HG03457 (cell line): Measurements from ENCODE around the gene NPFF.
"Not testable (repeated sequence)": the region's sequence is repeated elsewhere in the genome, so short reads cannot be mapped to it uniquely, and the experiment has no call there.

ENCODE experiments used
- ATAC-seq: cut with Tn5 transposase; IDR thresholded peaks from one replicate; pipeline ENCODE4 v1.9.1; 2021; ENCODE audit warnings: moderate number of reproducible peaks; ENCODE audit not compliant: unreplicated experiment

The NPFF gene

DNA sequence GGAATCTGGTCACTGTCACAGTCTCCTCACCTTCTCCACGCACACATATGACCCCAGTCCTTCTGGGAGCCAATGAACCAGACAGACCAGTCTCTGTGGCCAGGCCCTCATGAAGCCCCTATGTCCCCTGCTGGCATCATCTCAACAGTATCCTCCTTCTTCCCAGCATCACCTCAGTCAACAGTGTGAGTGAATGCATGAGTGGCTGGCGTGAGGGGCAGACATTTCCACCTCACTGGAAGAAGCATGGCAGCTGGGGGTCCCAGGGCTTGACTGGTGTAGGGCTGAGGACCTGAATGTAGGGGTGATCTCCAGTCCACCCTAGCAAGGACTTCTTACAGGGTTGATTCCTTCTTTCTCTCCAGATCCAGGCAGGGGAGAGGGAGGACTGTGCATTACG is 9.8 kb downstream of the NPFF start:
- ATAC-seq = no peak

DNA sequence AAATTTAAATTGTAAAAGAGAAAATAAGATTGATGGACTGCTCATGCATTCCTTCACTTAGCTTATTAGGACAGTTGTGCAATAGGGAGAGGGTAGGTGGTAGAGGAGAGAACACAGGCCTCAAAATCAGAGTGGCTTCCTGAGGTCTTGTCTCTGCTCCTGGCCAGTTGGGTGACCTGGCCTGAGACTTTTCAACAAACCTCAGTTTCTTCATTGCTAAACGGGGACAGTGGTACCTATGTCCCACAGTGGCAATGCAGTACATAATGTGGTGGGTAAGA is 10.6 kb downstream of the NPFF start:
- no peak for ATAC-seq

DNA sequence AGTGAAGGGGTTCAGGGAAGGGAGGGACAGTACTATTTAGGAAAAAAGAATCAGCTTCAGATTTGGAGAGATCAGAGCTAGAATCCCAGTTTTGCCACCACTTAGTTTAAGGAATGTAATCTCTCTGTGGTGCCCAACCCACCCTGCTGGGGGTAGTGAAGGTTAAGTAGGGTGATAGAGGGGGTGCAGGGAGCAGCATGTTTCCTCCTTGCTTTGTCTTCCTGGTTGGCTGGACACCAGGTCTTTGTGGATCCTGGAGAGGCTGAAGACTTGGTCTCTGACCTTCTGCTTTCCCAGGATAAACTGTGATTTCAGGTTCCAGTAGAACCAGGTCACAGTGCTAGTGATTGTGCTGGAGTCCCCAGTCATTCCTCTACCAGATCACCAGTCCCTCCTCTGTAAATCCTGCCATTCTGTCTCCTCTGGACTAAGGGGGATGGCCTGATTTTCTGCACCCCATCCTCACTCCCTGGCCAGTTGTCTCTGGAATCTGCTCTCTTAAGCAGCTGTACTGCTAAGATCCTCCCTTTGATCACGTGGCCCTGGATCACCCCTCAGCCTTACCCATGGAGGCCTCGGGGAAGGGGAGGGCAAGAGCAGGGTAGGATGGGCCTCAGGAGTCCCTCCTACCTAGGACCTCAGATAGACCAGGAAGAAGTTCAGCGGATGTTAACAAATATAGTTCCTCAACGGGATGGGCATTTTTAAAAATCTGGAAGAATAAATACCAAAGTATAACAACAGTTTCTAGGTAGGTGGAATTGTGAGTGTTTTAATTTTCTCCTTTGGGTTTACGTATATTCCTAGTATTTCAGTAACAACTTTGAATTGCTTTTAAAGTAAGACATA is 11.2 kb downstream of the NPFF start:
- no peak for ATAC-seq

DNA sequence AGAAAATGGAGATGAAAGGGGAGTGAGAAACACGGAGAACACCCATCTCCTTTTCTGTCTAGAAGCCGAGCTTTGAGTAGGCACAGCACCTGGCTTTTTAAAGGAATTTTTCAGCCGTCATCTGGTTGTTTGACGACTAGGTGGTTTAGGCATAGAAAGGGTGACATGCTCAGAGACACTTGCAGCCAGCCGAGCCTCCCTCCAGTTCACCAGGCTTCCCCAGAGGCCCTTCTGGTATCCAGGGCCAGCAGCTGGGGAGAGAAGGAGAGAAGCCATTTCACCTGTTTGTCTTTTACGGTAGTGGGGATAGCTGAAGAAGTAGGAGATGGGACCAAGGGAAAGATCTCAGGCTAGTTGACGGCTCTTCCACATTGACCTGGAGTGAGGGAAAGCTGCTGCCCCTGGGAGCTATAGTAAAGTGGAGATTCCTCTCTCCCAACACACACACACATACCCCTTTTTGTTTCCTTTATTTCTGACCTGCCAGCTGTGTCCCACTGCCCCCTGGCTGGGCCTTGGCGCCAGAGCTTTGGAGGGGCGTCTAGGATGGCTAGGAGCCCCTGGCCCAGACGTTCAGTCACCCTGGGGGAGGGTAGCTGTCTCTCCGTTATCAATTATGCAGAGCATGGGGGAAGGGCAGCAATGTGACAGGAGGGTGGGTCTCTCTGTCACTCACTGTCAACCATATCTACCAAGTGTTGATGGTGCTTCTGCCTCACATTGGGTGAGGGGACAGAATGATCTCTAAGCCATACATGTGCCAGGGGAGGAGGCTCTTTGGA is 13.5 kb downstream of the NPFF start:
- no peak for ATAC-seq

GRCh38 chr12:53492830-53493609 is 14.3 kb downstream of the NPFF start:
- peak; percentile 61 for ATAC-seq

- ATAC-seq = no peak
Observed at GRCh38 chr12:53492188-53492587, 15.1 kb downstream of the NPFF start.

DNA sequence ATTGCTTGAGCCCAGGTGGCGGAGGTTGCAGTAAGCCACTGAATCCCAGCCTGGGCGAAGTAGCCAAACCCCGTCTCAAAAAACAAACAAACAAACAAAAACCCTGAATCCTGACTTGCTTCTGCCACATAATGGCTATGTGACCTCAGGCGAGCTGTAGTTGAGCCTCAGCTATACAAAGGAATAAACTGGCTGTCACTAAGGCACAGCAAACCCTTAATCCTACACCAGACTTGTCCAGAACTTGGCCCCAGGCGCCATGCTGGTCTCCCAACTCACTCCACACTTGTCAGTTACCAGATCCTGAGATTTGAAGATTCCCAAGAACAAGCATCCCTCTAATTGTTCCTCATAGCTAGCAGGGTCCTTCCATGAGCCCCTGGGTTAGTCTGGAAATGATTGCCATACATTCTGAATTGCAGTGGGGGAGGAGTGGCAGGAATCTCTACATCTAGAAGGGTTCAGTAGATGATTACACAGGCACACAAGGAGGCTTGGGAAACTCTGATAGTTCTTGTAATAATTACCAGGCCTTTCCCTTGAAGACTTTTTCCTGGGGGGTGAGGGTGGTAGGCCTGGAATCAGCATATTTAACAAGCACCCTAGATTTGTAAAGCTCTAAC is 17.9 kb downstream of the NPFF start:
- no peak for ATAC-seq

- no peak for ATAC-seq
Observed at GRCh38 chr12:53486736-53487487, 20.4 kb downstream of the NPFF start.

GRCh38 chr12:53485955-53486735 is 21.1 kb downstream of the NPFF start:
- ATAC-seq = no peak

DNA sequence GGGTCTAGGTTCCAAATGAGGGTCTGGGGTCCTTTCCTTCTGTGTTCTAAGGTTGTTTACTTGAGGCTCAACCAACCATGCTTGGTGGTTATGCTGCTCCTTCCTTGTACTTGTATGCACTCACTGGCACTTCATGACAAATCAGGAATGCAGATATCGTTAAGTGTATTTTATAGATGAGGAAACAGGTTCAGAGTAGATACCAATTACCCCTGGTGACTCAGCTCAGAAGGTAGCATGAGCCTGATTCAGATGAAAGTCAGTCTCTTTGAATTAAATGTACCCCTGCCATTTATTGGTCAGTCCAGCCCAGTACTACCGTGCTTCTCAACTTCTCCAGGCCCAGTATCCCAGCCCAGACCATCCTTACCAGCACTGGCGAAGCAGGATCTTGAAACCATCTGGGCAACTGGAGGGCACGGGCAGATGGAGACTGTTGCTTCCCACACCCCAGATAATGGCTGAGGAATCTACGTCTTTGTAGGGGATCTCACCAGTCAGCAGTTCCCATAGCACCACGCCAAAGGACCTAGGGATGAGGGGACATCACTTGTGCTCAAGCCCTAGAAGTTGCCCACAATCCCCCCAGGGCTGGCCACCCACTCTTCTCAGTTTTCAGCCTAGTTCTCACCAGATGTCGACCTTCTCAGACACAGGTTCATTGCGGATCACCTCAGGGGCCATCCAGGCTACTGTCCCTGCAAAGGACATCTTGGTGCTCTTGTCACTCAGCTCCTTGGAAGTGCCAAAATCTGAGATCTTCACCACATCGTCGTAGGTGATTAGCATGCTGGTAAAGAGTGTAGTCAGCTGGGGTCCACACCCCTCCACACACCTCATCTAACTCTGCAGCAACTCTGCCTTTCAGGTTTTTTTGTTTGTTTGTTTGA is 22.4 kb downstream of the NPFF start:
- no peak for ATAC-seq

DNA sequence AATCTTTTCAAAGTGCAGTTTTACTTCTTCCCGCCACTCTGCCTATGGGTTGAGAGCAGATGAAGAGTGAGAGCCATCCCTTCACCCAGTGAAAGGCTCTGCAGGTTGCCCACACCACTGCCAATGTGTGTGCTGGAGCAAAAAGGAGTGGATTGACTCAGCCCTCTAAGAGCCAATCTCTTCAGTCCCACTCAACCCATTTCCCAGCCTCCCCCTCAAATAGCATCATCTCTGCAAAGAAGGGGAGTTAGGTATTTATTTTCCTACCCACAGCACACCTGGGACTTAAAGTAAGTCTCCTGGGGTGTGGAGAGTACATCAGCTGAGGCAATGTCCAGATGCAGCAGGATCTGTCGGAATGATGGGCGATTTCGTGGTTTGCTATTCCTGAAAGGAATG is 23.3 kb downstream of the NPFF start:
- no peak for ATAC-seq

- ATAC-seq = no peak
Observed at GRCh38 chr12:53483225-53483978, 23.9 kb downstream of the NPFF start.

GRCh38 chr12:53482626-53483168 is 24.6 kb downstream of the NPFF start:
- no peak for ATAC-seq

DNA sequence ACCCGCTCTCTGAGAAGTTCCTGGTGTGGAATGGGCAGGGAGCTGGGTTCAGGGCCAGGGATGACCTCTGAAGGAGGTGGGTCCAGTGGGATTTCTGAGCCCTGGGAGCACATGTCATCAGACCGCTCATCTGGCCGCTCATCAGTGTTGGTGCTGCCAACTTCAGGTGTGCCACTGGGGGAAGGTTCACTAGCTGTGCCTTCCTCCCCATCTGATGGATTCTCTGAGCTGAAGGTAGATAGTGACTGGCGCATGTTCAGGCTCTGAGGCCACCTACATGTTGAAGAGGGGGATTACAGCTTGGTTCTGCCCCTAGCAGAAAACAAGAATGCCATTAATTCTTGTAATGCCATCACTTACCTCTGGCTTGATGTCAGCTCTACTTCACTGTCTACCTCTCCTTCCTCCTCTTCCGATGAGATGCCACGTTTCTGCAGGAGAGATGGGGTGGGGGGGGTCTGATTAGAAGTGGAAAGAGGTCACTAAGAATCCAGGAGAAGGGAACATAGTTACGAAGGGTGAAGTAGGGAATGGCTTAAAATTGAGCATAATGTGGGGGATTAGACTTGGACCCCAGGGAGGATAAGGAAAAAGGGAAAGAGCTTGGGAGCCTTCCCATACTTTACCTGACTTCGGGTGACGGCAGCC is 25.2 kb downstream of the NPFF start:
- ATAC-seq = no peak

DNA sequence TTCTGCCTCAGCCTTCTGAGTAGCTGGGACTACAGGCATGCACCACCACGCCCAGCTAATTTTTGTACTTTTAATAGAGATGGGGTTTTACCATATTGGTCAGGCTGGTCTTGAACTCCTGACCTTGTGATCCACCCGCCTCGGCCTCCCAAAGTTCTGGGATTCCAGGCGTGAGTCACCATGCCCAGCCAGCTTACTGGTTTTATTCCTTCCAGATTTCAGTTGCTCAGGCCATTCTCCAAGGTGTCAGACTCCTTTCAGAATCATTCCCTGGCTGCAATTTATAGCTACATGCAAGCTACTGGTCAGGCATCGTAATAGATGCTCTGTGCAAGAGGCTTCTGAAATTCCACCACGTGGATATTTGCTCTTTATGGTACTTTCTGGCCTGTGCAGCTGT is 25.8 kb downstream of the NPFF start:
- not testable (repeated sequence) for ATAC-seq

GRCh38 chr12:53480491-53481442 is 26.5 kb downstream of the NPFF start:
- ATAC-seq = no peak
